Endodermal cell (in vitro differentiated cells): ENCODE measurements around the gene ZNF614. TPM values are rescaled to one million over a fixed set of nuclear protein-coding genes. Genes with fewer than 3 reads are reported as not detected.

Experiments
- DNase-seq: peaks from one replicate; pipeline ENCODE4 v3.0.0-alpha.2; 2017
- H3K27ac ChIP-seq: 2 replicates; pipeline ENCODE4 v1.5.1; 2013; ENCODE audit warnings: mild to moderate bottlenecking, low read depth, low read length, moderate library complexity
- H3K27me3 ChIP-seq: 2 replicates; pipeline ENCODE4 v1.6.1; 2013; ENCODE audit warnings: mild to moderate bottlenecking, low read length, moderate library complexity; ENCODE audit not compliant: insufficient read depth, control insufficient read depth, poor library complexity, severe bottlenecking
- H3K36me3 ChIP-seq: 2 replicates; pipeline ENCODE4 v1.7.0; 2013; ENCODE audit warnings: mild to moderate bottlenecking, low read length, moderate library complexity; ENCODE audit not compliant: control insufficient read depth, insufficient read depth
- H3K4me1 ChIP-seq: one replicate; pipeline ENCODE4 v1.7.0; 2013; ENCODE audit warnings: low read length; ENCODE audit not compliant: control insufficient read depth, insufficient read depth
- H3K4me3 ChIP-seq: 2 replicates; pipeline ENCODE4 v1.5.1; 2013; ENCODE audit warnings: mild to moderate bottlenecking, low read length, moderate library complexity
- H3K9ac ChIP-seq: 2 replicates; pipeline ENCODE4 v1.6.1; 2013; ENCODE audit warnings: mild to moderate bottlenecking, low read length, moderate library complexity; ENCODE audit not compliant: poor library complexity, severe bottlenecking; ENCODE audit errors: extremely low read depth
- H3K9me3 ChIP-seq: 2 replicates; pipeline ENCODE4 v1.6.1; 2013; ENCODE audit warnings: mild to moderate bottlenecking, low read length, moderate library complexity; ENCODE audit not compliant: control insufficient read depth
- H3K27ac Mint-ChIP-seq: 2 replicates; pipeline ENCODE4 v1.8.0; 2020; ENCODE audit warnings: mixed read lengths
- H3K27me3 Mint-ChIP-seq: 2 replicates; pipeline ENCODE4 v1.8.0; 2021; ENCODE audit warnings: mild to moderate bottlenecking, mixed read lengths; ENCODE audit not compliant: insufficient read depth
- H3K36me3 Mint-ChIP-seq: 2 replicates; pipeline ENCODE4 v1.8.0; 2020; ENCODE audit warnings: low read depth, mixed read lengths
- H3K4me1 Mint-ChIP-seq: 2 replicates; pipeline ENCODE4 v1.8.0; 2020; ENCODE audit warnings: mixed read lengths
- H3K4me3 Mint-ChIP-seq: 2 replicates; pipeline ENCODE4 v1.8.0; 2020; ENCODE audit warnings: mild to moderate bottlenecking, moderate library complexity, mixed read lengths
- H3K9me3 Mint-ChIP-seq: 2 replicates; pipeline ENCODE4 v1.8.0; 2020; ENCODE audit warnings: mild to moderate bottlenecking, mixed read lengths
- whole genome bisulfite sequencing, 2 experiments: methylation state at CpG; one replicate each; pipeline versions ENCODE4 v1.1.5 to v1.1.7; 2013; ENCODE audit warnings: missing lambda C conversion rate in 2 of 2, mixed read lengths in 1 of 2; ENCODE audit not compliant: insufficient coverage in 1 of 2, insufficient read length in 1 of 2; 5-methylcytosine and 5-hydroxymethylcytosine counted together
- total RNA-seq, 2 donors: library from RNA; stranded (reverse); fragmentation: NEBNext Ultra II Directional in 1 of 2; extraction: Animal tissue kit (Norgen Biotek cat#: 25700) in 1 of 2; gene quantifications; 2 replicates in 1 of 2; 3 replicates in 1 of 2; pipeline ENCODE4 v1.2.1, GENCODE V29; 2021
- TF ChIP-seq, protein P1 (sequence below): fragments of 200-600 bp; sonication (generic); conservative IDR thresholded peaks from 2 replicates; pipeline ENCODE4 v1.5.0; 2021; ENCODE audit warnings: antibody characterized with exemption, mild to moderate bottlenecking

ZNF614 gene
- total RNA-seq, 2 donors from 2014 or later = 46.2 to 66.7 TPM

DNA sequence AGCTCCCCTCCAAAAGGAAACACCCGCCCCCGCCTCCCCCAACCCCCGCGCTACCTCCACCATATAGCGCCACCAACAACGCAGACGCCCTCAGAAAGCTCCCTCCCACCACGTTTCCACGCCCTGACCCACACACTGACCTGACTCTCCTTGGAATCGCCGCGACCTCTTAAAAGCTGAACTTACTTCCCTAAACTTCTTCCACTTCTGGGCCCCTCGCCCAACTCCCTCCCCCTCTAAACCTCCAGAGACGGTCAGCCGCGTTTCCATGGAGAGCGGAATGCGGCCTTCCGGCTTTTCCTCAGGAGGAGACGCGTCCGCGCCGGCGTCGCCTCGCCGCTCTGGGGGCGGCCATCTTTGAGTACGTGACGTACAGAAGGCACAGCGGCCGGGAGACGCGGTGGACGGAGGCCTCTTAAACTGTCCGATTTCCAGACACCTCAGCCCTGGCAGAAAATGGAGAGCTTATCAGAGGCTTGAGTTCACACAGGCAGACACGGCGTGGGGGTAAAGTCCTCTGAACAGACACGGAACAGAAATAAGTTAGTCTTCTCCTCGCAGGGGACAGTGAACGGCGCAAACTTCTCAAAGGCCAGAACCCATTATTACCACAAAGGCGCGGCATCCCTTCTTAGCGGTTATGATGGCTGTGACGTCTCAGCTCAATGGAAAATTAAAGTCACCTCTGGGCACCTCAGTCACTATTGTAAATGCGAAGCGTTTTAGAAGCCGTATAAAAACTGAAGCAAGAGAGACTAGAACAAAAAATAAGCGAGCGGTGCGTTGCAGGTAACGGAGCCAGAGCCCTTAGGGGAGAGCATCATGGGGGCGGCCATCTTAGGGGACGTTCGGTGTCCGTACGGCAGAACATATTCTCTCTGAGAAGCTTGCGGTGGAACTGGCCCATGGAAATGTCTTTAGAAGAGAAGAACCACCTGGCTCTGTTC, 20.6 kb upstream of the ZNF614 start, which contains the start of gene ZNF432:
TSS of gene ZNF432 (minus strand) at position 284 of the 947 bp plus-strand sequence. CDS start 1,970 bp downstream, outside the sequence.
- Histone ChIP-seq H3K27me3 (no peaks in the 10 kb centered on the region), H3K4me1 (no peaks in the 10 kb centered on the region), H3K36me3 (peaks cover 38% of the 10 kb centered on the region), H3K4me3 (peak within 1 kb of the TSS; percentile 87), H3K9ac (peak within 1 kb of the TSS; percentile 96), H3K27ac (peak within 1 kb of the TSS; percentile 98), H3K9me3 (peaks cover 68% of the 10 kb centered on the region)
- H3K27ac Mint-ChIP-seq = peak within 1 kb of the TSS; percentile 99
- no peaks in the 10 kb centered on the region for H3K4me1 Mint-ChIP-seq
- TF ChIP-seq, protein P1, sequence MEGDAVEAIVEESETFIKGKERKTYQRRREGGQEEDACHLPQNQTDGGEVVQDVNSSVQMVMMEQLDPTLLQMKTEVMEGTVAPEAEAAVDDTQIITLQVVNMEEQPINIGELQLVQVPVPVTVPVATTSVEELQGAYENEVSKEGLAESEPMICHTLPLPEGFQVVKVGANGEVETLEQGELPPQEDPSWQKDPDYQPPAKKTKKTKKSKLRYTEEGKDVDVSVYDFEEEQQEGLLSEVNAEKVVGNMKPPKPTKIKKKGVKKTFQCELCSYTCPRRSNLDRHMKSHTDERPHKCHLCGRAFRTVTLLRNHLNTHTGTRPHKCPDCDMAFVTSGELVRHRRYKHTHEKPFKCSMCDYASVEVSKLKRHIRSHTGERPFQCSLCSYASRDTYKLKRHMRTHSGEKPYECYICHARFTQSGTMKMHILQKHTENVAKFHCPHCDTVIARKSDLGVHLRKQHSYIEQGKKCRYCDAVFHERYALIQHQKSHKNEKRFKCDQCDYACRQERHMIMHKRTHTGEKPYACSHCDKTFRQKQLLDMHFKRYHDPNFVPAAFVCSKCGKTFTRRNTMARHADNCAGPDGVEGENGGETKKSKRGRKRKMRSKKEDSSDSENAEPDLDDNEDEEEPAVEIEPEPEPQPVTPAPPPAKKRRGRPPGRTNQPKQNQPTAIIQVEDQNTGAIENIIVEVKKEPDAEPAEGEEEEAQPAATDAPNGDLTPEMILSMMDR = no peak
- H3K27me3 Mint-ChIP-seq = no peaks in the 10 kb centered on the region
- peaks cover 55% of the 10 kb centered on the region for H3K36me3 Mint-ChIP-seq
- peak within 1 kb of the TSS; percentile 83 for H3K4me3 Mint-ChIP-seq
- DNase-seq = peak; percentile 98
- H3K9me3 Mint-ChIP-seq = peaks cover 47% of the 10 kb centered on the region
- 0 to 1% methylated on average over 40 to 59 of the region's 60 CpGs for WGBS, 2 experiments

- H3K27me3 ChIP-seq = no peaks in the 10 kb centered on the region
- peaks cover 84% of the 10 kb centered on the region for H3K9me3 Mint-ChIP-seq
- no peaks in the 10 kb centered on the region for H3K4me1 ChIP-seq
- no peaks in the 10 kb centered on the region for H3K4me1 Mint-ChIP-seq
- H3K36me3 ChIP-seq = peaks cover 90% of the 10 kb centered on the region
- no peak overlapping the region for H3K27ac Mint-ChIP-seq
- peak overlapping the region; percentile 59 for H3K4me3 ChIP-seq
- no peak overlapping the region for H3K27ac ChIP-seq
- WGBS, 2 experiments = 98 to 100% methylated on average over 1 to 3 of the region's 4 CpGs
- H3K27me3 Mint-ChIP-seq = no peaks in the 10 kb centered on the region
- H3K9ac ChIP-seq = no peak overlapping the region
- peaks cover 91% of the 10 kb centered on the region for H3K9me3 ChIP-seq
- H3K4me3 Mint-ChIP-seq = no peak overlapping the region
- no peak for DNase-seq
- H3K36me3 Mint-ChIP-seq = peaks cover 94% of the 10 kb centered on the region
- TF ChIP-seq, protein P1 = no peak
Measured at GRCh38 chr19:52039169-52039568, 11.0 kb upstream of the ZNF614 start.

DNA sequence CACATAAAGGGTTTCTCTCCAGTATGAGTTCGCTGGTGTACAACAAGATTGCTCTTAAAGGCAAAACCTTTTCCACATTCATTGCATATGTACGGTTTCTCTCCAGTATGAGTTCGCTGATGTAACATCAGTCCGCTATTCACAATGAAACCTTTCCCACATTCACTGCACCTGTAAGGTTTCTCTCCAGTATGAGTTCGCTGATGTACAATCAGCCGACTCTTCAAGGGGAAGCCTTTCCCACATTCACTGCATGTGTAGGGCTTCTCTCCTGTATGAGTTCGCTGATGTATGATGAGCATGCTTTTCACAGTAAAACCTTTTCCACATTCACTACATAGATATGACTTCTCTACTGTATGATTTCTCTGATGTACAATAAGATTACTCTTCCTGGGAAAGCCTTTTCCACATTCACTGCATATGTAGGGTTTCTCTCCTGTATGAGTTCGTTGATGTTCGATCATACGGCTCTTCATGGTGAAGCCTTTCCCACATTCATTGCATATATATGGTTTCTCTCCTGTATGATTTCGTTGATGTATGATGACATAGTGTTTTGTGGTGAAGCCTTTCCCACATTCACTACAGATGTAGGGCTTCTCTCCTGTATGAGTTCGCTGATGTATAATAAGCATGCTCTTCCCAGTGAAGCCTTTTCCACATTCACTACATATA, 6.0 kb upstream of the ZNF614 start:
- Mint-ChIP-seq H3K4me1 (no peaks in the 10 kb centered on the region), H3K4me3 (no peak overlapping the region), H3K9me3 (peaks cover 96% of the 10 kb centered on the region), H3K36me3 (peaks cover 88% of the 10 kb centered on the region), H3K27ac (no peak overlapping the region), H3K27me3 (peaks cover 2% of the 10 kb centered on the region)
- 95 to 97% methylated on average over 7 to 11 of the region's 12 CpGs for WGBS, 2 experiments
- Histone ChIP-seq H3K36me3 (peaks cover 89% of the 10 kb centered on the region), H3K4me3 (peak overlapping the region; percentile 75), H3K4me1 (no peaks in the 10 kb centered on the region), H3K27me3 (no peaks in the 10 kb centered on the region), H3K9me3 (peaks cover 100% of the 10 kb centered on the region), H3K9ac (no peak overlapping the region), H3K27ac (no peak overlapping the region)
- TF ChIP-seq, protein P1 = no peak
- no peak for DNase-seq
